ENCODE data around the gene TXNRD3.

The TXNRD3 gene

DNA sequence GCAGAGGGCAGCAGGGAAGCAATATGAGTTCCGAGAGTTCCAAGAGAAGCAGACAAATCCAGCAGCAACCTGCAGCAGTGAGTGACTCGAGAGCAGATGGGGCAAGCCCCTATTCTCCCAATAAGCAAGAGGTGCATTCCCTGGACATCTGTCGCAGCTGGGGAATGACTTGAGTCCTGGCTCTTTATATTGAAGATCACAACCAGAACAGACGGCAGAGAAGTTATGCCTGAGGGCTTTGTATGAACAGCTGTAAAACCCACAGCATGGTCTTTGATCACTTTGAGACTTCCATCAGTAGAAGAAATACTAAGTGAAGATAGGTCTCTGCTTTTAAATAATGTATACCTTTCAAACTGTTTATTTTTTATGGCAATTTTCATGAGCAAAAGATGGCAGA is 72.6 kb downstream of the TXNRD3 start:
- H2AFZ ChIP-seq (ENCODE audit: low read length), result no peak overlapping the region
- H3K4me2 ChIP-seq (ENCODE audit: low read depth, low read length), result no peak overlapping the region
- no peaks in the 10 kb centered on the region for H3K36me3 ChIP-seq (replicated peaks; ENCODE audit: insufficient read depth, low read length)
- no peak overlapping the region for H3K9ac ChIP-seq (ENCODE audit: low read length)
- H3K9me2 ChIP-seq (replicated peaks; ENCODE audit: insufficient read depth, low read length), result no peaks in the 10 kb centered on the region
- no peaks in the 10 kb centered on the region for H3F3A ChIP-seq (ENCODE audit: insufficient read depth, low read length)
- TF ChIP-seq, protein P1, sequence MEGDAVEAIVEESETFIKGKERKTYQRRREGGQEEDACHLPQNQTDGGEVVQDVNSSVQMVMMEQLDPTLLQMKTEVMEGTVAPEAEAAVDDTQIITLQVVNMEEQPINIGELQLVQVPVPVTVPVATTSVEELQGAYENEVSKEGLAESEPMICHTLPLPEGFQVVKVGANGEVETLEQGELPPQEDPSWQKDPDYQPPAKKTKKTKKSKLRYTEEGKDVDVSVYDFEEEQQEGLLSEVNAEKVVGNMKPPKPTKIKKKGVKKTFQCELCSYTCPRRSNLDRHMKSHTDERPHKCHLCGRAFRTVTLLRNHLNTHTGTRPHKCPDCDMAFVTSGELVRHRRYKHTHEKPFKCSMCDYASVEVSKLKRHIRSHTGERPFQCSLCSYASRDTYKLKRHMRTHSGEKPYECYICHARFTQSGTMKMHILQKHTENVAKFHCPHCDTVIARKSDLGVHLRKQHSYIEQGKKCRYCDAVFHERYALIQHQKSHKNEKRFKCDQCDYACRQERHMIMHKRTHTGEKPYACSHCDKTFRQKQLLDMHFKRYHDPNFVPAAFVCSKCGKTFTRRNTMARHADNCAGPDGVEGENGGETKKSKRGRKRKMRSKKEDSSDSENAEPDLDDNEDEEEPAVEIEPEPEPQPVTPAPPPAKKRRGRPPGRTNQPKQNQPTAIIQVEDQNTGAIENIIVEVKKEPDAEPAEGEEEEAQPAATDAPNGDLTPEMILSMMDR (IDR thresholded peaks at IDR 0.05; ENCODE audit: low read length), result no peak
- no peak for TF ChIP-seq EZH2phosphoT487 (IDR thresholded peaks at IDR 0.05; ENCODE audit: low read length)
- no peak for TF ChIP-seq EZH2 (optimal IDR thresholded peaks at IDR 0.05; ENCODE audit: low read depth, low read length)
- DNase-seq, result no peak
- H3K9me3 ChIP-seq (replicated peaks; ENCODE audit: insufficient read depth, low read length), result no peaks in the 10 kb centered on the region
- no peaks in the 10 kb centered on the region for H4K20me1 ChIP-seq (ENCODE audit: insufficient read depth, low read length)
- H3K79me2 ChIP-seq (ENCODE audit: low read length), result no peaks in the 10 kb centered on the region
- H3K27me3 ChIP-seq (replicated peaks; ENCODE audit: insufficient read depth, low read length), result no peaks in the 10 kb centered on the region
- no peak overlapping the region for H3K27ac ChIP-seq (ENCODE audit: low read length)
- H3K4me1 ChIP-seq (ENCODE audit: low read length), result no peaks in the 10 kb centered on the region
- no peak overlapping the region for H3K4me3 ChIP-seq (ENCODE audit: low read length)

GRCh38 chr3:126581569-126581968 is 73.4 kb downstream of the TXNRD3 start:
- Histone ChIP-seq H4K20me1 (ENCODE audit: insufficient read depth, low read length) (no peaks in the 10 kb centered on the region), H3K4me3 (ENCODE audit: low read length) (no peak overlapping the region), H3K27me3 (replicated peaks; ENCODE audit: insufficient read depth, low read length) (no peaks in the 10 kb centered on the region), H2AFZ (ENCODE audit: low read length) (no peak overlapping the region), H3K9me3 (replicated peaks; ENCODE audit: insufficient read depth, low read length) (no peaks in the 10 kb centered on the region), H3K9ac (ENCODE audit: low read length) (no peak overlapping the region), H3K9me2 (replicated peaks; ENCODE audit: insufficient read depth, low read length) (no peaks in the 10 kb centered on the region), H3K27ac (ENCODE audit: low read length) (no peak overlapping the region), H3K79me2 (ENCODE audit: low read length) (no peaks in the 10 kb centered on the region), H3K36me3 (replicated peaks; ENCODE audit: insufficient read depth, low read length) (no peaks in the 10 kb centered on the region), H3K4me1 (ENCODE audit: low read length) (no peaks in the 10 kb centered on the region), H3F3A (ENCODE audit: insufficient read depth, low read length) (no peaks in the 10 kb centered on the region), H3K4me2 (ENCODE audit: low read depth, low read length) (no peak overlapping the region)
- TF ChIP-seq, protein P1 (IDR thresholded peaks at IDR 0.05; ENCODE audit: low read length), result no peak
- TF ChIP-seq EZH2phosphoT487 (IDR thresholded peaks at IDR 0.05; ENCODE audit: low read length) (no peak), EZH2 (optimal IDR thresholded peaks at IDR 0.05; ENCODE audit: low read depth, low read length) (no peak)
- DNase-seq, result no peak

DNA sequence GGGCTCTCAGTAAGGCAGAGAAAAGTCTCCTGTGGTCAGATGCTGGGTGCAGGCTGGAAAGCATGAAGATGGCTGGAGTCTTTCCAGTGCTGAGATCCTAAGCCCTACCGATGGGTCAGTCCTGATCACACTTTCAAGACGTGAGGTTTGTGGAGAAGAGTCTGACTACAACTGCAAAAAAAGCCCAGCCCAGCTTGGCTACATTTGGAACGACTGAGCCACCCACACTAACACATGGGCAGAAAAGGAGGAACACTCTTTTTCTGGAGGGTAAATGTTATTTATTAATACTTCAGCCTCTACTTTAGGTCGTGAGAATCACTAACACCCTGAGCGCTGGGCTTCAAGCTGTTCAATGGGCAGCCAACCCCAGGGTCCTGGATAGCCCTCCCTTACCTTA is 74.2 kb downstream of the TXNRD3 start:
- Histone ChIP-seq H3K27me3 (replicated peaks; ENCODE audit: insufficient read depth, low read length) (no peaks in the 10 kb centered on the region), H2AFZ (ENCODE audit: low read length) (no peak overlapping the region), H3K4me3 (ENCODE audit: low read length) (no peak overlapping the region), H3K4me1 (ENCODE audit: low read length) (no peaks in the 10 kb centered on the region), H3K4me2 (ENCODE audit: low read depth, low read length) (no peak overlapping the region), H3K36me3 (replicated peaks; ENCODE audit: insufficient read depth, low read length) (no peaks in the 10 kb centered on the region), H3K9ac (ENCODE audit: low read length) (no peak overlapping the region), H3K27ac (ENCODE audit: low read length) (no peak overlapping the region), H4K20me1 (ENCODE audit: insufficient read depth, low read length) (no peaks in the 10 kb centered on the region), H3K9me2 (replicated peaks; ENCODE audit: insufficient read depth, low read length) (no peaks in the 10 kb centered on the region), H3K9me3 (replicated peaks; ENCODE audit: insufficient read depth, low read length) (no peaks in the 10 kb centered on the region), H3F3A (ENCODE audit: insufficient read depth, low read length) (no peaks in the 10 kb centered on the region), H3K79me2 (ENCODE audit: low read length) (no peaks in the 10 kb centered on the region)
- no peak for TF ChIP-seq EZH2phosphoT487 (IDR thresholded peaks at IDR 0.05; ENCODE audit: low read length)
- no peak for TF ChIP-seq EZH2 (optimal IDR thresholded peaks at IDR 0.05; ENCODE audit: low read depth, low read length)
- TF ChIP-seq, protein P1 (IDR thresholded peaks at IDR 0.05; ENCODE audit: low read length), result no peak
- DNase-seq, result no peak
